ENCODE measurements around the gene INSC. TPM values are rescaled to one million over a fixed set of nuclear protein-coding genes. Genes with fewer than 3 reads are reported as not detected.

Gene INSC
- total and polyA plus RNA-seq, 2 of the 8 experiments (the other 6 are each of a cell fraction or from before 2014, with no cell fraction given), result 0.58 to 0.59 TPM

GRCh38 chr11:15192005-15192556, 77.4 kb downstream of the INSC start:
- Histone ChIP-seq H3K79me2 (ENCODE audit: control insufficient read depth in 1 of 2, insufficient read depth in 2 of 2, low read length in 2 of 2) (no peaks in the 10 kb centered on the region), H2BK15ac (ENCODE audit: low read length) (no peak overlapping the region), H3K4me2 (ENCODE audit: insufficient read depth in 1 of 2, low read depth in 2 of 2, low read length in 2 of 2) (no peak overlapping the region), H2AK5ac (ENCODE audit: low read depth, low read length) (no peak overlapping the region), H3K4ac (replicated peaks; ENCODE audit: insufficient read length, low read depth, low read length) (no peak overlapping the region), H4K5ac (ENCODE audit: insufficient read length, low read depth, low read length) (no peak overlapping the region), H3K4me1 (replicated peaks in 1 of 4; ENCODE audit: control insufficient read depth in 3 of 4, insufficient read depth in 4 of 4, low read length in 3 of 4) (no peaks in the 10 kb centered on the region), H3K27ac (ENCODE audit: low read depth, low read length) (no peak overlapping the region), H2AFZ (ENCODE audit: low read length) (no peak overlapping the region), H4K8ac (ENCODE audit: extremely low read depth, insufficient read depth, low read length) (no peak overlapping the region), H3K56ac (replicated peaks; ENCODE audit: insufficient read length, low read depth, low read length) (no peak overlapping the region), H3K4me3 (ENCODE audit: extremely low read depth in 1 of 4, insufficient read depth in 2 of 4, low read depth in 3 of 4, low read length in 4 of 4) (no peak overlapping the region), H3K23ac (ENCODE audit: insufficient read length) (no peak overlapping the region), H3K27me3 (replicated peaks in 1 of 4; ENCODE audit: control insufficient read depth in 3 of 4, extremely low read depth in 1 of 4, insufficient read depth in 3 of 4, low read length in 3 of 4) (no peaks in the 10 kb centered on the region; a peak in 1 of 7 replicates), H4K91ac (replicated peaks; ENCODE audit: insufficient read length, low read length) (no peak overlapping the region), H3K23me2 (ENCODE audit: low read depth, low read length) (no peaks in the 10 kb centered on the region), H3K14ac (ENCODE audit: insufficient read length) (no peak overlapping the region), H3K18ac (ENCODE audit: extremely low read depth, low read length) (no peak overlapping the region), H2BK12ac (ENCODE audit: low read depth, low read length) (no peak overlapping the region), H3K9me3 (ENCODE audit: insufficient read depth in 2 of 2, low read depth in 1 of 2, low read length in 1 of 2) (no peaks in the 10 kb centered on the region), H3K36me3 (ENCODE audit: control insufficient read depth in 2 of 4, insufficient read depth in 4 of 4, low read length in 3 of 4) (no peaks in the 10 kb centered on the region), H3K9ac (replicated peaks in 1 of 4; ENCODE audit: extremely low read depth in 1 of 4, low read depth in 3 of 4, low read length in 3 of 4) (no peak overlapping the region), H2BK20ac (ENCODE audit: low read length) (no peak overlapping the region), H4K20me1 (replicated peaks in 1 of 2; ENCODE audit: control insufficient read depth in 1 of 2, insufficient read depth in 2 of 2, low read length in 2 of 2) (no peaks in the 10 kb centered on the region), H2BK5ac (ENCODE audit: low read depth, low read length) (no peak overlapping the region), H3K79me1 (ENCODE audit: low read depth, low read length) (no peaks in the 10 kb centered on the region), H2BK120ac (replicated peaks; ENCODE audit: low read depth, low read length) (no peak overlapping the region)
- DNase-seq (ENCODE audit: low read depth in 1 of 2, low spot score in 2 of 2) (no peak), FAIRE-seq (no peak)
- ChIA-PET CTCF (ENCODE audit: partially characterized antibody) (interaction anchor here (1.1 to 2.9 kb wide), 4 partner anchors 16 to 92 kb away, joined by 3 to 15 read pairs (median 6); no protein-coding TSS in a partner anchor), POLR2A (ENCODE audit: partially characterized antibody) (no interaction called here)
- WGBS, 2 experiments (ENCODE audit: extremely low coverage in 1 of 2, insufficient coverage in 1 of 2, insufficient read length in 1 of 2, insufficient replicate concordance in 2 of 2, low coverage in 1 of 2, low lambda C conversion rate in 2 of 2, missing lambda C conversion rate in 1 of 2), result 67% methylated on average over 1 of the region's 1 CpG; no CpG with 5 or more reads in 1 of the 2 experiments
- TF ChIP-seq SIN3A (conservative IDR thresholded peaks at IDR 0.05 in 1 of 2, IDR thresholded peaks at IDR 0.05 in 1 of 2; ENCODE audit: low read depth in 1 of 2, low read length in 2 of 2), result no peak
